Astrocyte (in vitro differentiated cells and primary cell): ENCODE results near the gene PLCH1. TPM values are rescaled to one million over a fixed set of nuclear protein-coding genes. Genes with fewer than 3 reads are reported as not detected.

Experiments
- DNase-seq: peaks from one replicate; pipeline ENCODE4 v3.0.0-alpha.2; 2010; ENCODE audit warnings: low read depth
- FAIRE-seq: peaks from 2 replicates; lab custom pipeline; 2011; peaks lifted over from hg19 to GRCh38; lab: Jason Lieb, UNC
- H2AFZ ChIP-seq: 2 replicates; pipeline ENCODE4 v1.6.0; 2012; ENCODE audit warnings: low read depth, low read length, inconsistent platforms
- H3K27ac ChIP-seq: 2 replicates; pipeline ENCODE4 v1.5.1; 2011; ENCODE audit warnings: low read depth, low read length, inconsistent platforms
- H3K27me3 ChIP-seq: 2 replicates; pipeline ENCODE4 v1.6.0; 2011; ENCODE audit warnings: low read length, inconsistent platforms; ENCODE audit not compliant: insufficient read depth
- H3K36me3 ChIP-seq: 2 replicates; pipeline ENCODE4 v1.5.1; 2011; ENCODE audit warnings: low read length, inconsistent platforms; ENCODE audit not compliant: insufficient read depth
- H3K4me1 ChIP-seq: 2 replicates; pipeline ENCODE4 v1.5.1; 2011; ENCODE audit warnings: low read length, inconsistent platforms; ENCODE audit not compliant: insufficient read depth
- H3K4me2 ChIP-seq: 2 replicates; pipeline ENCODE4 v1.6.0; 2012; ENCODE audit warnings: low read length, inconsistent platforms
- H3K4me3 ChIP-seq: 2 replicates; pipeline ENCODE4 v1.5.1; 2011; ENCODE audit warnings: low read depth, mild to moderate bottlenecking, low read length, inconsistent platforms; ENCODE audit not compliant: insufficient read depth
- H3K79me2 ChIP-seq: 2 replicates; pipeline ENCODE4 v1.6.0; 2012; ENCODE audit warnings: mild to moderate bottlenecking, low read length, inconsistent platforms; ENCODE audit not compliant: insufficient read depth
- H3K9ac ChIP-seq: 2 replicates; pipeline ENCODE4 v1.6.0; 2012; ENCODE audit warnings: mild to moderate bottlenecking, low read length, inconsistent platforms
- H3K9me3 ChIP-seq: 2 replicates; pipeline ENCODE4 v1.5.1; 2012; ENCODE audit warnings: low read depth, mild to moderate bottlenecking, low read length, inconsistent platforms; ENCODE audit not compliant: insufficient read depth
- H4K20me1 ChIP-seq: 2 replicates; pipeline ENCODE4 v1.6.0; 2012; ENCODE audit warnings: low read length, inconsistent platforms; ENCODE audit not compliant: insufficient read depth
- H3K27ac Mint-ChIP-seq: one replicate; pipeline ENCODE4 v1.8.0; 2021; ENCODE audit warnings: mild to moderate bottlenecking, mixed read lengths; ENCODE audit not compliant: unreplicated experiment
- H3K27me3 Mint-ChIP-seq: one replicate; pipeline ENCODE4 v1.8.0; 2021; ENCODE audit warnings: low read depth, mixed read lengths; ENCODE audit not compliant: unreplicated experiment
- H3K36me3 Mint-ChIP-seq: one replicate; pipeline ENCODE4 v1.8.0; 2021; ENCODE audit warnings: low read depth, mixed read lengths; ENCODE audit not compliant: unreplicated experiment
- H3K4me1 Mint-ChIP-seq: one replicate; pipeline ENCODE4 v1.8.0; 2021; ENCODE audit warnings: low read depth, mixed read lengths; ENCODE audit not compliant: unreplicated experiment
- H3K4me3 Mint-ChIP-seq: one replicate; pipeline ENCODE4 v1.8.0; 2021; ENCODE audit warnings: mild to moderate bottlenecking, moderate library complexity, mixed read lengths; ENCODE audit not compliant: unreplicated experiment
- H3K9me3 Mint-ChIP-seq: one replicate; pipeline ENCODE4 v1.8.0; 2021; ENCODE audit warnings: mild to moderate bottlenecking, mixed read lengths; ENCODE audit not compliant: unreplicated experiment
- EZH2 ChIP-seq: IDR thresholded peaks from 2 replicates; pipeline ENCODE4 v1.6.1; 2012; ENCODE audit warnings: mild to moderate bottlenecking, low read length, inconsistent platforms; ENCODE audit not compliant: insufficient read depth
- total RNA-seq: library from RNA; stranded (reverse); gene quantifications from 2 replicates; pipeline ENCODE4 v1.2.1, GENCODE V29; 2021
- TF ChIP-seq, protein P1 (sequence below): IDR thresholded peaks from 2 replicates; pipeline ENCODE4 v1.5.1; 2011; ENCODE audit warnings: low read depth, mild to moderate bottlenecking, inconsistent platforms, low read length, moderate library complexity; ENCODE audit not compliant: insufficient read depth

Gene PLCH1
- total RNA-seq, 1 donor from 2014 or later: 1.2 TPM

DNA sequence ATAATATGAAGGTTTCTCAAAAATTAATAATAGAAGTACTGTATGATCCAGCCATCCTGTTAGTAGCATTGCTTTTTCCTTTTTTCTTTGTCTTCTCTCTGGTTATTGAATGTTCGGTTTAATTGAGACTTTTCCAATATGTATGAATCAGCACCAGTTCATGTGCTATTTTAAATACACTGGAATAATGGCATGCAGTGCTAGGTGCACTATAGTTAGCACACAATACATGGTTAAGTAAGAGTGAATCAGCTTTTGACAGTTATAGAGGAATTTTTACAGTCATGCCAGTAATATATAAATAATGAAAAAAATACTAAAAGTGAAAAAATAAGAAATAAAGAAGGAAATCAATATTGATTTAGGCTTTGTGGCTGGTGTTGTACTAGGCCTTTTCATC is 337.5 kb downstream of the PLCH1 start:
- Histone ChIP-seq H3K4me2 (no peak overlapping the region), H3K27me3 (no peaks in the 10 kb centered on the region), H3K4me1 (no peaks in the 10 kb centered on the region), H3K79me2 (no peaks in the 10 kb centered on the region), H3K27ac (no peak overlapping the region), H2AFZ (no peak overlapping the region), H3K4me3 (no peak overlapping the region), H4K20me1 (no peaks in the 10 kb centered on the region), H3K9me3 (no peaks in the 10 kb centered on the region), H3K36me3 (no peaks in the 10 kb centered on the region), H3K9ac (no peak overlapping the region)
- Mint-ChIP-seq H3K4me1 (no peaks in the 10 kb centered on the region), H3K4me3 (no peak overlapping the region), H3K9me3 (peaks cover 3% of the 10 kb centered on the region), H3K27ac (no peak overlapping the region), H3K36me3 (no peaks in the 10 kb centered on the region), H3K27me3 (no peaks in the 10 kb centered on the region)
- DNase-seq (no peak), FAIRE-seq (no peak)
- TF ChIP-seq, protein P1, sequence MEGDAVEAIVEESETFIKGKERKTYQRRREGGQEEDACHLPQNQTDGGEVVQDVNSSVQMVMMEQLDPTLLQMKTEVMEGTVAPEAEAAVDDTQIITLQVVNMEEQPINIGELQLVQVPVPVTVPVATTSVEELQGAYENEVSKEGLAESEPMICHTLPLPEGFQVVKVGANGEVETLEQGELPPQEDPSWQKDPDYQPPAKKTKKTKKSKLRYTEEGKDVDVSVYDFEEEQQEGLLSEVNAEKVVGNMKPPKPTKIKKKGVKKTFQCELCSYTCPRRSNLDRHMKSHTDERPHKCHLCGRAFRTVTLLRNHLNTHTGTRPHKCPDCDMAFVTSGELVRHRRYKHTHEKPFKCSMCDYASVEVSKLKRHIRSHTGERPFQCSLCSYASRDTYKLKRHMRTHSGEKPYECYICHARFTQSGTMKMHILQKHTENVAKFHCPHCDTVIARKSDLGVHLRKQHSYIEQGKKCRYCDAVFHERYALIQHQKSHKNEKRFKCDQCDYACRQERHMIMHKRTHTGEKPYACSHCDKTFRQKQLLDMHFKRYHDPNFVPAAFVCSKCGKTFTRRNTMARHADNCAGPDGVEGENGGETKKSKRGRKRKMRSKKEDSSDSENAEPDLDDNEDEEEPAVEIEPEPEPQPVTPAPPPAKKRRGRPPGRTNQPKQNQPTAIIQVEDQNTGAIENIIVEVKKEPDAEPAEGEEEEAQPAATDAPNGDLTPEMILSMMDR: no peak
- TF ChIP-seq EZH2: no peak

DNA sequence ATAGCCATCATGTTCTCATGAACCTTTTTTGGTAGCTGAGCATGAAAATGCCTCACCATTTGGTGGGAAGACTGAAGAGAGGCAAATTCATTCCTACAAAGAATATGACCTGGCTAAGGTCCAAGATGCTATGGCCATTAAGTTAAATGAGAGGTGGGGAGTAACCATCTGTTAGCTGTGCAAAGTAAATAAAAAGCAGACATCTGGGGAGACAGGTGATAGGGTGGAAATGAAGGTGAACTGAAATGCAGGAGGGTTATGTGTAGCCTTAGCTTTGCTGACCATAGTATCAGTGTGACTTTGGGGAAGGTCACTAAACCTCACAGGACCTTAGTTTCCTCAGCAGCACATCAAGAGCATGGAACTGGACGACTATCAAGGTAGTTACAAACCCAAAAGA is 340.4 kb downstream of the PLCH1 start:
- TF ChIP-seq EZH2: no peak
- TF ChIP-seq, protein P1: no peak
- Histone ChIP-seq H3K9ac (no peak overlapping the region), H3K79me2 (no peaks in the 10 kb centered on the region), H2AFZ (no peak overlapping the region), H3K36me3 (no peaks in the 10 kb centered on the region), H4K20me1 (no peaks in the 10 kb centered on the region), H3K4me3 (no peak overlapping the region), H3K4me2 (no peak overlapping the region), H3K27me3 (no peaks in the 10 kb centered on the region), H3K9me3 (no peaks in the 10 kb centered on the region), H3K4me1 (no peaks in the 10 kb centered on the region), H3K27ac (no peak overlapping the region)
- DNase-seq: no peak
- no peak for FAIRE-seq
- Mint-ChIP-seq H3K36me3 (no peaks in the 10 kb centered on the region), H3K27me3 (no peaks in the 10 kb centered on the region), H3K4me1 (no peaks in the 10 kb centered on the region), H3K27ac (no peak overlapping the region), H3K9me3 (no peaks in the 10 kb centered on the region), H3K4me3 (no peak overlapping the region)

DNA sequence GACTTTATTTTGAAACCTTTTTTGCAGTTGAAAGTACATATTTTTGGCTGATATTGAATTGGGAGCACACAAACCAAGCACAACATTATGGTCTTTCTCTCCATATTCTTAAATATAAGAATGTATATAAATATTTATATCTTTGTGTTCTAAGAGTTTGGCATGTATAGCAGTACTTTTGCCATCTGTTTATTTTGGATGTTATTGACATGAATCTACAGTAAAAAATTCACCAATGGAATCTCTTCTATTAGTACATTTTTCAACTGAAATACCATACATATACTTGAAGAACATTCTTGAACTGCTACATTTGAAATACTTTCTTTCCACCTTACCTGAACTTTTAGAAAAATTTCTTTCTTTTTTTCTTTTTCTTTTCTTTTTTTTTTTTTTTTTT is 342.2 kb downstream of the PLCH1 start:
- FAIRE-seq (no peak), DNase-seq (no peak)
- Histone ChIP-seq H3K27ac (no peak overlapping the region), H3K9me3 (no peaks in the 10 kb centered on the region), H3K4me1 (no peaks in the 10 kb centered on the region), H3K27me3 (no peaks in the 10 kb centered on the region), H3K9ac (no peak overlapping the region), H3K4me2 (no peak overlapping the region), H3K4me3 (no peak overlapping the region), H3K79me2 (no peaks in the 10 kb centered on the region), H3K36me3 (no peaks in the 10 kb centered on the region), H2AFZ (no peak overlapping the region), H4K20me1 (no peaks in the 10 kb centered on the region)
- H3K27ac Mint-ChIP-seq: no peak overlapping the region
- no peak overlapping the region for H3K4me3 Mint-ChIP-seq
- H3K27me3 Mint-ChIP-seq: no peaks in the 10 kb centered on the region
- H3K9me3 Mint-ChIP-seq: no peaks in the 10 kb centered on the region
- no peaks in the 10 kb centered on the region for H3K36me3 Mint-ChIP-seq
- TF ChIP-seq, protein P1: no peak
- TF ChIP-seq EZH2: no peak
- H3K4me1 Mint-ChIP-seq: no peaks in the 10 kb centered on the region
